ENCODE measurements around the gene C2CD3.
"Not testable (repeated sequence)": the region's sequence is repeated elsewhere in the genome, so short reads cannot be mapped to it uniquely, and the experiment has no call there.

C2CD3 gene

DNA sequence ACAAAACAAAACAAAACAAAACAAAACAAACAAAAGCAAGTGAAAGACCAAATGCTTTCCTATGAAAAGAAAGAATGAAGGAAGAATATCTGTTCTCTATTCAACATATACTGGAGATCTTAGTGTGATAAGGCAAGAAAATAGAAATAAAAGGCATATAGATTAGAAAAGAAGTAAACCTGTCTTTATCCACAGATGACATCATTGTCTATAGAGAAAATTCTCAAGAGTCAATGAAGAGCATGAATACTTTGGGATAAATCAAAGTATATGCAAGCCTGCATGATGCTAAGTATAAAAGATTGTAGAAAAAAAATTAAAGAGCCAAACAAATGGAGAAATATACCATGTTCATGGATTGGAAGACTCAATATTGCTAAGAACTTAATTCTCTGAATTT, 17.6 kb downstream of the C2CD3 start:
- TF ChIP-seq, protein P1, sequence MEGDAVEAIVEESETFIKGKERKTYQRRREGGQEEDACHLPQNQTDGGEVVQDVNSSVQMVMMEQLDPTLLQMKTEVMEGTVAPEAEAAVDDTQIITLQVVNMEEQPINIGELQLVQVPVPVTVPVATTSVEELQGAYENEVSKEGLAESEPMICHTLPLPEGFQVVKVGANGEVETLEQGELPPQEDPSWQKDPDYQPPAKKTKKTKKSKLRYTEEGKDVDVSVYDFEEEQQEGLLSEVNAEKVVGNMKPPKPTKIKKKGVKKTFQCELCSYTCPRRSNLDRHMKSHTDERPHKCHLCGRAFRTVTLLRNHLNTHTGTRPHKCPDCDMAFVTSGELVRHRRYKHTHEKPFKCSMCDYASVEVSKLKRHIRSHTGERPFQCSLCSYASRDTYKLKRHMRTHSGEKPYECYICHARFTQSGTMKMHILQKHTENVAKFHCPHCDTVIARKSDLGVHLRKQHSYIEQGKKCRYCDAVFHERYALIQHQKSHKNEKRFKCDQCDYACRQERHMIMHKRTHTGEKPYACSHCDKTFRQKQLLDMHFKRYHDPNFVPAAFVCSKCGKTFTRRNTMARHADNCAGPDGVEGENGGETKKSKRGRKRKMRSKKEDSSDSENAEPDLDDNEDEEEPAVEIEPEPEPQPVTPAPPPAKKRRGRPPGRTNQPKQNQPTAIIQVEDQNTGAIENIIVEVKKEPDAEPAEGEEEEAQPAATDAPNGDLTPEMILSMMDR (IDR thresholded peaks at IDR 0.05; ENCODE audit: borderline replicate concordance, control extremely low read depth, extremely low read depth, insufficient read depth, missing control alignments), result no peak
- no peak for DNase-seq (ENCODE audit: low spot score)
- in situ Hi-C loops (cut with MboI; ENCODE audit: low sequenced_read_pairs, unreplicated experiment), result no loop called here

GRCh38 chr11:74147199-74147929, 23.4 kb downstream of the C2CD3 start:
- no peak for DNase-seq (ENCODE audit: low spot score)
- TF ChIP-seq, protein P1 (IDR thresholded peaks at IDR 0.05; ENCODE audit: borderline replicate concordance, control extremely low read depth, extremely low read depth, insufficient read depth, missing control alignments), result no peak
- in situ Hi-C loops (cut with MboI; ENCODE audit: low sequenced_read_pairs, unreplicated experiment), result no loop called here

DNA sequence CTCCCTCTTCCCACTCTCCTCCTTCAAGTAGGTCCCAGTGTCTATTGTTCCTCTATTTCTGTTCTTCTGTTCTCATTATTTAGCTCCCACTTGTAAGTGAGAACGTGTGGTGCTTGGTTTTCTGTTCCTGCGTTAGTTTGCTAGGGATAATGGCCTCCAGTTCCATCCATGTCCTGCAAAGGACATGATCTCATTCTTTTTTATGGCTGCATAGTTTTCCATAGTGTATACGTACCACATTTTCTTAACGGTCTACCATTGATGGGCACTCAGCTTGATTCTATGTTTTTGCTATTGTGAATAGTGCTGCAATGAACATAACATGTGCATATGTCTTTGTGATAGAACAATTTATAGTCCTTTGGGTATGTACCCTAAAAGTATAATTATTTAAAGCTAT, 26.2 kb downstream of the C2CD3 start:
- in situ Hi-C loops (cut with MboI; ENCODE audit: low sequenced_read_pairs, unreplicated experiment), result no loop called here
- TF ChIP-seq, protein P1 (IDR thresholded peaks at IDR 0.05; ENCODE audit: borderline replicate concordance, control extremely low read depth, extremely low read depth, insufficient read depth, missing control alignments), result no peak
- DNase-seq (ENCODE audit: low spot score), result no peak

GRCh38 chr11:74142624-74143023, 28.2 kb downstream of the C2CD3 start:
- in situ Hi-C loops (cut with MboI; ENCODE audit: low sequenced_read_pairs, unreplicated experiment), result no loop called here
- no peak for DNase-seq (ENCODE audit: low spot score)
- TF ChIP-seq, protein P1 (IDR thresholded peaks at IDR 0.05; ENCODE audit: borderline replicate concordance, control extremely low read depth, extremely low read depth, insufficient read depth, missing control alignments), result no peak

DNA sequence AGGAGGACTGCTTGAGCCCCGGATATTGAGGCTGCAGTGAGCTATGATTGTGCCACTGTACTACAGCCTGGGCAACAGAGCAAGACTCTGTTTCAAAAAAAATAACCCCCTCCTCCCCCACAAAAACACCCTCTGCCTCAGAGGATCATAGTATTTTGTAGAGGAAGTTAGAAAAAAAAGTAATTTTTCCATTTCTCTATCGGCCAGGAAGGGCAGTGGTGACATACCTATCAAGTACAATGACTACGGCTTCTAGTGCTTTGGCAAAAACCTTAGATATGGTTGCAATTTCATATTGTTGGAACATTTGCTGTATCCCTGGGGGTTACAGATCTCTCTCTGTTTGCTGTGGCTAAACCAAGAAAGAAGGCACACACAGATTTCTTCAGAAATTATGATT, 28.9 kb downstream of the C2CD3 start:
- in situ Hi-C loops (cut with MboI; ENCODE audit: low sequenced_read_pairs, unreplicated experiment), result no loop called here
- TF ChIP-seq, protein P1 (IDR thresholded peaks at IDR 0.05; ENCODE audit: borderline replicate concordance, control extremely low read depth, extremely low read depth, insufficient read depth, missing control alignments), result no peak
- DNase-seq (ENCODE audit: low spot score), result no peak

DNA sequence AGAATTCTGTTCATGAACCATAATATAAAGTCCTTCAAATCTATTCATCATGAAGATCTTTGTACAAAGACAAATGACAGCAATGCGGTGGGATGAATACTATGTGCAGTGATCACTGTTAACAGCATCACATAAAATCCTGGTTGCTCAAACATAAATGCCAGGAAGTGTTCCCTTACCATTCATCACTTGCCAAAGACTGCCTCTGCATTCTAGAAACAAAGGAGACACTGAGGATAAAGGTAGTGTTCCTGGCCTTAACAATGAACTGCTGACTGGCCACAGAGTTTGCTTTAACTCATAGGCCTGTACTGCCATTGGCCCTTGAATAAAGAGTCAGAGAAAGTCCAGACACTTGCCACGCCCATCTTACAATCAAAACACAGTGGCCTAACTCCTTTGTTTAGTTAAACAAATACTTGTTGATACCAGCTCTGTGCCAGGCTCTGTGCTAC, 29.5 kb downstream of the C2CD3 start:
- no peak for DNase-seq (ENCODE audit: low spot score)

GRCh38 chr11:74139919-74140431, 30.8 kb downstream of the C2CD3 start:
- in situ Hi-C loops (cut with MboI; ENCODE audit: low sequenced_read_pairs, unreplicated experiment); DNase-seq (ENCODE audit: low spot score): not testable (repeated sequence)

More for the DNA sequence above, 29.5 kb downstream of the C2CD3 start:
- TF ChIP-seq, protein P1 (IDR thresholded peaks at IDR 0.05; ENCODE audit: borderline replicate concordance, control extremely low read depth, extremely low read depth, insufficient read depth, missing control alignments), result no peak
- in situ Hi-C loops (cut with MboI; ENCODE audit: low sequenced_read_pairs, unreplicated experiment), result no loop called here
